Activated gamma-delta T cell treated with anti-CD3 and anti-CD28 coated beads, Interleukin-2, amount 50 U/mL, for 16 hours (primary cell): Measurements from ENCODE around the gene BCOR.

Experiments used
- DNase-seq: peaks from one replicate; pipeline ENCODE4 v3.0.0-alpha.2; 2020; ENCODE audit warnings: low read depth

The BCOR gene

DNA sequence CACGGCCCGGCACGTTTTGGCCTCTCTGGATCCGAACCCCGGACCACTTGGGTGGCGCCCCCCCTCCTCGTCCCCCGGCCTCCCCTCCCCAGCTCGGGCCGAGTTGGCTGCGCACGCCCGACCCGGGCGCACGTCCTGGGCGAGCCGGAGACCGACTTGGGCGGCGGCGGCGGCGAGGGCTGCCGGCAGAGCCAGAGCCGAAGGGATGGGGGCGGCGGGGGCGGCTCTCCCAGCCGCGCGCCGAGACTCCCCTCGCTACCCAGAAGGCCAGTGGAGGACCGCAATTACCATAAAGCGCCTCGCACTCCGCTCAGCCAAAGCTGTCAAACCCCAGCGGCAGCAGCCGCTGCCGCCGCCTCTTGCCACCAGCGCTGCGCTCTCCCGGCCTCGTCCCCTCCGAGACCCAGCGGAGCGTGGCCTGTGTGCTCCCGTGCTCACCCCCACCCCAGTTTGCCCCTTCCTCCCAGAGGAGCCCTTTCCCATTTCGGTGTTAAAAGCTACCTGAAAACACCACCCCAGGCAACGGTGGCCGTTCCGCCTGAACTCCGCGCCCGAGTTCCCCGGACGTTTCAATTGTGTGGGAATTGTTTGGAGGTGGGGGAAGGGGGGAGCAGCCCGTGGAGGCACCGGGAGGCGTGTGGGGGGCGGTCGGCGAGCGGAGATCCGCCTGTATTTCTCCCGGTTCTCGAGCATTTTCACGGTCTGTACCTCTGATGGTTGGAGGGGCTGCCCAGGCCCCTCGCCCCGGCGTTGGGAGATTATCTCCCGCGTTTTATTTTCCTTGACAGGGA lies 701 bp upstream of the BCOR start:
- DNase-seq: no peak

DNA sequence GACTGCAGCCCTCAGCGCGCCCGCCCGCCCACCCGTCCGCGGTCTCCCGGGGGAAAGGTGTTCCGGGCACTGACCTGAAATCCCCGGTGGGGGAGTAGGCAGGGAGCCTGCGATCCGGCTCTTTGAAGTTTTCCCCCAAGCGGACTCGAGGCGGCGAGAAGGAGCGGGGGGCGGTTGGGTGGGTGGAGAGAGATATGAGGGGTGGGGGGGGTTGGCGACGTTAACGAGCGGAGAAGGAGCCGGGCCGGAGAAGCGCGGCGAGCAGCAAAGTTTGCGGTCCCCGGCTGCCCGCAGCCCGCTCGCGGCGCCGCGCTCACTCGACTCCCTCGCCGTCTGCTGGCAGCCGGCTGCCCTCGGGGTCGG lies 636 bp downstream of the BCOR start:
- no peak for DNase-seq

DNA sequence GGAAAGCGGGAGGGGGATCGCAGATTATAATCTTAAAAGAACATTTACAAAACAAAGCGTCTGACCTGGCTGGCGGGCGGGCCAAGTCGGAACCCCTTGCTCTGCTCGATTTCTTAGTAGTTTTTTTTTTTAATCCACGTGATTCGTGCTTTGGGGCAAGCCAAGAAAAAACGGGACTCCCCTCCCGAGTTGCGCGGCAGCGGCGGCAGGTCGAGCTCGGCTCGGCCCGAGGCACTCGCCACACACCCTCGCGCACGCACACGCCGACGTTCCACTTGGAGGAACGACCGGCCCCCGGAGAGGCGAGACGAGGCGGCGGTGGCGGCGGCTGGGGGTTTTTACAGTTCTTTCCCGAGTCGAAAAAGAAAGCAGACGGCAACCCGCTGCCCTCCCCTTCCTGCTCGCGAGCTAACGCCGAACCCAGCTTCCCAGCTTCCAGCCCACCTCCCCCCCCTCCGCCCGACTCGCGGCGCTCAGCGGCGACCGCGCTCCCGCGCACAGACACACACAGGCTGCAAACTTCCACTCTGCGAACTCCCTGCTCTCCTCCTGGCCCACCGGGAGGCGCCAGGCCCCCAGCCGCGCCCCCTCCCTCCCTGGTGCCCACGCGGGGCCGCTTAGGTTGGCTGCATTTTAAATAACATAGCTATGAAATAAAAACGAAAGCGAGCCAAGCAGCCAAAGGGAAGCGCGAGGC lies 1.2 kb downstream of the BCOR start:
- DNase-seq: peak; percentile 56

DNA sequence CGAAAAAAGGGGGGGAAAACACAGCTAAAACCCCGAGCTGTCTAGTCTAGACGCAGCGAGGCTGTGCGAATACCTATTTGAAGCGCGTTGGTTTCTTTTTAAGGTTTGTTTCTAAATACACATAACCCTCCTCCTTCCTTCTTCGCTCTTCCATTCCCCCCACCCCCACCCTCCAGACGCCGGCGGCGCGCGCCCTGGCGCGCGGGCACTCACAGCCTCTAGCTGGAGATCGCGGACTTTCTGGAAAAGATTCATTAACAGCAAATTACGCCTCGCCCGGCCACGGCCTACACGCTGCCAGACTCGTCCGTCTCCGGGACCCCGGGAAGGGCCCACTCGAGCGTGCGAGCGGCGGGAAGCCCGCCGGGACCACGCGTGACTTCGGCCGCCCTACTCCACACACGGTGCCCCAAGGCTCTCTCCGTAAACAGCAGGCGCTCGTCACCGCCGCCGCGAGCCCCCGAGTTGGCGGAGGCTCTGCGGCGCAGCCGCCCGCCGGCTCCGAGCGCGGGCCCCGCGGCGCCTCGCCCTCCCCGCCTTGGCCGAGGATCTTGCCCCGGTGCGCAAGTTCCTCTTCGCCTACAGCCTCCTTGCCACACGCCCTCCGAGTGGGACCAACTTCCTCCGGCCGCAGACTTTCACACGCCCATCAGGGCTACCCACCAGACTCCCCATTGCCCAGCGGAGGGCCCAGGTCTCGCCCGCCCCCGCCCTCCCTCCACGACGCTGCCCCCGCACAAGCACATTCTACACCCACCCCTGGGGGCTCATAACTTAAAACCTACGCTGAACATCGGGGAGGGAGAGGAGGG lies 2.0 kb downstream of the BCOR start:
- no peak for DNase-seq

DNA sequence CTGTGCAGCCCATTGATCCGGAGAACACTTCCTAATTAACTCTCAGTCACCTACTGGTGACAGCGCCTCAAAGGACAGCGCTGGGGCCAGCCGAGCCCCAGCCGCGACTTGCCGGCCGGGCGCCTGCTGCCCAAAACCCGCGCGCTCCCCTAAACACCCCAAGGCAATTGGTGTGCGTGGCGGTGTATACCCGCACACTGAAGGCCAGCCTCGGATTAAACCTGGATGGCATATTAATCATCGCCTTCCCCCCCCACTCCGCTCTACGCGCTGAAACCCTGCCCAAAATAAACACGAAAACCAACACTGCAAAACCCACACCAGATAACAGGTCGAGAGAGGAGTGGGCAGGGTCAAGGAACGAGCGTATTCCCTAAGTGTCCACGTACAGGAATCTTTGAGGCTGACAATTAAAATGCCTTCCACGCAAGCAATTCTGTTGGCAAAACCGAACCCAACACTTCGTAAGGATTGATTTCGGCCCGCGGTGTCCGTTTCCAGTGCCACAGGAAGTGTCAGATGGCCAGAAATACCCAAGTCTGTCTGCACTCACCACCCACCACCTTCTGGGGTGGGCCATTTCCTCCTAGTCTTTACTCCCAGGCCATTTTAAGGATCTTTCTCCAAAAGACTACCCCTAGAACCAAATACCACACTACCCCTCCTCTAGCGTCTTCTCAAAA lies 2.7 kb downstream of the BCOR start:
- DNase-seq: no peak

DNA sequence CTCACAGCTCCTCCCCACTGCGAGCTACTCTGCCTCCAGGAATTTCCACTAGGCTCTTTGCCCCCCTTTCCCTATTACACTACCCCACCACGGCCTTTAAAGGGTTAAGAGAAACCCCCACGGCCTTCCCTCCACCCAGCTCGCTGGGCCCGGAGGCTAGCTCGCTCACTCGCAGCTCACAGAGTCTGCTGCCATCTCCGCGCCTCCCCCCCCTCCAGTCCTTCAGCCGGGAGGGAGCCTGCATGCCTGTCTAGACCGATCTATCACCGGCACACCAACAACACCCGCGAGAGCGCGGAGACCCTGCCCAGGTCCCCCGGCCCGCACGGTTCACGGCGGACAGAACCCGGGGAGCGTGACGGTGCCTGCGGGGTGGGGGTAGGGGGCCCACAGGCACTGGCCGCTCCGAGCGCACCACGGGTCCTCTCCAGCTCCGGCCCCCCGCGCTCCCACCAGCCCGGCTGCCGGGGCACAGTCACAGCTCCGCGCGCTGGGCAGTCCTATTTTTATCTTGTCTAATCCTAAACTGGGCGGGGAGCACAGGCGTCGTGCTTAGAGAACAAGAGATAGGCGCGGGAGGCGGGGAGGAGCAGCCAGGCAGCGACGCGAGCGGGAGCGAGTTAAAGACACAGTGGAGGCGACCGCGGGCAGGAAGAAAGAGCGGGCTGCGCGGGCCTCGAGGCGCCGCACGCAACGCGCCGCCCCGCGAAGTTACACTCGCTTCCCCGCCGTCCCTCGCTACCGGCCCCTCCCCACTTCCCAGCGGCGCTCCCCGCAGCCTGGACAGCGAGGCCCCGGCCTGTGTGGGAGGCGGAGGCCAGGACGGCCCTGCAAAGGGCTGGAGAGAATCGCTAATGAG lies 3.5 kb downstream of the BCOR start:
- DNase-seq: no peak

DNA sequence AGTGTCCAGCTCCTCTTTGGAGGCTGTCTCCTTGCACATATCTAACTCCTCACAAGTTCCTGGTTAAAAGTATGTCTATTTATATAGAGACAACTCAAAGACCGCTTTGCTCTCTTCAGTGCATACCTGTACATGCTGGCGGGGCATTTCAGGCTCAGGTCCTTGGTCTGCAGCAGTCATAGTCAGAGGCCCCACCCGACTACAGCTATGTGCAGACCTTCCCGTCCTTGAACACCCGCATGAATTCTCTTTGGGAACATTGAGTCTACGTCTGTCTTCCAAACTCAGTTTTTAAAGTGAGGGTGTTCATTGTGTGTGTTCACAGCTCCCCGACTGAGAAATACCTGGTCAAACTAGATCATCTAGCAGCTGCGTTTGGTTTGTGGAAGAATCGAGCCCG lies 4.2 kb downstream of the BCOR start:
- DNase-seq: no peak

DNA sequence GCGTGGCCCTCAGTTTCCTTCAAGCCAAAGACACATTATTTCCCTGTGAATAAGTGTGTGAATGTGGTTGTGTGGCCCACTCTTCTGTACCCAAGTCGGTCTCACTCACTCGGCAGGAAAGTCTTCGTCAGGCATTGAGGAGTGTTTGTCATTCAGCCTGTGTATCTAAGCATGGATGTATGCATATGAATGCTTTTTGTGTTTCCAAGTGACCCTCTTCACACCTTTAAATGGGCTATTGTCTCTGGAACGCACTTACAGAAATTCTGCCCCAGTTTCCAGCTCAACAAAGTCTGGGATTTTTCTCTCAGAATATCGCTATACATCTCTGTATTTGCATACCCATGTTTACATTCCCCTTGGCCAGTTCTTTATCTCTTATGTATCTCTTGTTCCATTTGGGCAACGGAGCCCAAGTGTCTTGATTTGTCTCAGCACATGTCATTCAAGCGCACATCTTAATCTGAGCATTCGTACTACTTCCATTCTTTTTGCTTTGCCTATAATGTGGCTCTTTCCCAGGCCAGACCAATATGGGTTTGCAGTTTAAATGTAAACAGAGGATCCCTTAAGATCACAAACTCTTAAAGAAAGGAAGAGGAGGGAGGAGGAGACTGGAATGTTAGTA lies 4.8 kb downstream of the BCOR start:
- no peak for DNase-seq

DNA sequence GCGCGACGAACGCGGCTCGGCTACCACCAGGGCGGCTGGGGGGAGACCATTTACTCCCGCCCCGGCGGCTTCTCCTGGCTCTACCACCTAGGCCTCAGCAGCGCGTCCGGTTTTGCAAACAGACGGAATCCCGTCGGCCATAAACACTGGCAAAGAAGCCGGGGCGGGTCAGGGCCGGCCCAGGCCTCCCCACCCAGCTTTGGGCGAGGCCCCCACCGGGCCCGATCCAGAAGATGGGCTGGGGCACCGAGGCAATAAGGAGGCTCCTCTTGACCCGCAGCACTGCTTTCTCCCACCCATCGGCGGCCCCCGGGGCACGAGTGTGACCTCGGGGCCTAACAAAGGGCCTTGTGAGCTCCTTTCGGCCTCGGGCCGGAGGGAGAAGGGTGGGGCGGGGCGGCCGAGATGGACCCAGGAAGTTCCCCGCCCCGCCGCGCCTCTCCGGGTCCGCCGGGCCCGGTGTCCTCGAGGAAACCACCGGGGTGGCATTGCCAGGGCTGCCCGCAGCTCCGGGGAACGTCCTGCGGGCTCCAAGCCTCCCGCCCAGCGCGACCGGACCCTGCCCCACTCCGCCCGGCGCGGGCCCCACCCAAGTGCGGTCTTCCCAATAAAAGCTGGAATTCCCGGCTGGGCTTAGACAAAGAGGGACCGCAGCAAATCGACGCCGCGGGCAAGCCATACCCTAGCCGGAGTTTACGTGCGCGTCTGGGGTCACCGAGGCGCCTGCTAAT lies 5.9 kb downstream of the BCOR start:
- no peak for DNase-seq

DNA sequence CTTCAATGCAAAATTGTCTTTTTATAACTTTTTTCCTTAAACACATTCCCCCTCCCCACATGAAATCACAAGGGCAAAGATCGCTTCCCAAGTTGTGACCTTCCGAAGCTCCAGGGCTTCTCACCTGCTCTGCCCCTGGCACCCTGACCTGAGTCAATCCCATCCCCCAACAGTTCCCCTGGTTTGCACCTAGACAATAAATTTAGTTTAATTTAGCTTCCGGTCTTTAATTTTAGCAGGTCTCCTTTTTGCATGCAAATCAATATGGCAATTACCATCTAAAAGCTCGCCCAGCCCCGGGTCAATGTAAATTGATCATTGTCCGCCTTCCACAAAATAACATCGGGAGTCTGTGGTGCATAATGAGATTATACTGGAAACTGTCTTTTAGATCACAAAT lies 6.8 kb downstream of the BCOR start:
- DNase-seq: no peak

DNA sequence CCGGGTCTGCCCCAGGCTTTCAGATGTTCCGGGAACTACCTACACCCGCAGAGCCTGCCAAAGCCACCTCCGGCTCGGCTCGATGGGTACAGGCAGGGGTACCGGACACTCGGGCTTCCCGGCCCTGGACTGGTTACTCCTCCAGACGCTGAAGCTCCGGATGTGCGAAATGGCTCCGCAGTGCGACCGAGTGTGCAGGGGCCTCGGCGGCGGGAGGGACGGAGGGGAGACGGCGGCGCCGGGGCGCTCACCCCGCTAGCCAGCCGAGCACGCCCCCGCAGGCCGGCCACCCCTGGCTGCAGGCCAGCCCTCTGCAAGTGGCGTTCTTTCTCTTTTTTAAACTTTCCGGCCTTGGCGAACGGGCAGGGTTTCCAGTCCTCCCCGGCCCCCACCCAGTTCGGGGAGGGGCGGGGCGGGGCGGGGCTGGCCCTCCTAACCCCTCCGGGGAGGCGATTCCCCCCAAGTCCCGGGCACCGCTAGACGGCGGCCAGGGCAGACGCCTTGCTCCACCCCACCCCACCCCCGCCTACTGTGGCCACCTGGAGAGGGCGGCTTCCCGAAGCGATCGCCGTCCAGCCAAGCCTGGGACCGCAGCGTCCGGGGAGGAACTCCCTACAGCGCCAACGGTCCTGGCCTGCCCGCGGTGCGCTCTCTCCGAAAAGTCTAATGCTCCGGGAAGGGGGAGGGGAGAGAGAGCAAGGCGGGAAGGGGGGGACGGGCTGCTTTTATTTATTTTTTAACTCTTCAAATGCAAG lies 7.5 kb downstream of the BCOR start:
- DNase-seq: no peak

DNA sequence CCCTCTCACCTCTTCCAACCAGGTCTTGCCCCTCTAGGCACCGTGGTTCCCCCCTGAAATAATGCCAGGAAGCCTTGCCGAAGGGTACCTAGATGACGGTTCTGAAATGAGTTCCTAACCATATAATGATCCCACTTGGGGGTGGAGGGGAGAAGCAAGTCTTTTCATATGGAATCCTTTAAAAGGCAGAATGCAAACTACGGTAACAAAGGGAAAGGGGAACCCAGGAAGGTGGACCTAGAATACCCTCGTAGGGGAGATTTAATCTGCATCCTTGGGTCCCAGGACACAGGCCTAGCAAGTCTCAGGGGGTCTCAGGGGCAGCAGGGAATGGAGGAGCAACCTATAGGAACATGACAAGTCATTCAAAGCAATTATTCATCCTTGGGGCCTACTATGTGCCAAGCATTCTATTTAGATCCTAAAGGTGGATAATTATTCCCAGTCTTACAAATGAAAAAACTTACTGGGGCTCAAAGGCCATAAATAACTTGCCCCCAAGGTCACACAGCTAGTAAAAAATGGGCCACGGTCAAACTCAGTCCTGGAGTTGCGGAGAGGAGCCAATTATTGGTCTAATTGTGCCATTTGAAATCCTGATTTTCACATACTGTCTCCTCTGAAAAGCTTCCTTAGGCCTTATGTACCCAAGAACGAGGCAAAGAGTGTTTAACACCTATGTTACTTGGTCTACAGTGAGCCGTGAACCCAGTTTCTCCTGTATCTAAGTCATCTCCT lies 8.8 kb downstream of the BCOR start:
- DNase-seq: no peak

DNA sequence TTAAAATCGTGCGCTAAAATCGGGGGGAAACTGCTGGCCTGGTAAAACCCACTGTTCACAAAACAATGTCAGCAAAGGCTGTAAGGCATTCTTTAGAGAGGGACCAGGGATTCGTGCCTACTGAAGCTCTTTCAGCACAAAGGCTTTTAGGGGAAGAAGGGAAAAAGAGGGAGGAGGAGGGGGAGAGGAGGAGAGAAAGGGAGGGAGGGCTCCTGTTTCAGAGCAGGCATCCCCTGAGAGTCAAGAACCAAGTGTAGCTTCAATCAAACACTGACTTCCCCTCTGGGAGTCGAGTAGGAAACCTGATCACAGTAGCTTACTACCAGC lies 9.5 kb downstream of the BCOR start:
- DNase-seq: no peak

DNA sequence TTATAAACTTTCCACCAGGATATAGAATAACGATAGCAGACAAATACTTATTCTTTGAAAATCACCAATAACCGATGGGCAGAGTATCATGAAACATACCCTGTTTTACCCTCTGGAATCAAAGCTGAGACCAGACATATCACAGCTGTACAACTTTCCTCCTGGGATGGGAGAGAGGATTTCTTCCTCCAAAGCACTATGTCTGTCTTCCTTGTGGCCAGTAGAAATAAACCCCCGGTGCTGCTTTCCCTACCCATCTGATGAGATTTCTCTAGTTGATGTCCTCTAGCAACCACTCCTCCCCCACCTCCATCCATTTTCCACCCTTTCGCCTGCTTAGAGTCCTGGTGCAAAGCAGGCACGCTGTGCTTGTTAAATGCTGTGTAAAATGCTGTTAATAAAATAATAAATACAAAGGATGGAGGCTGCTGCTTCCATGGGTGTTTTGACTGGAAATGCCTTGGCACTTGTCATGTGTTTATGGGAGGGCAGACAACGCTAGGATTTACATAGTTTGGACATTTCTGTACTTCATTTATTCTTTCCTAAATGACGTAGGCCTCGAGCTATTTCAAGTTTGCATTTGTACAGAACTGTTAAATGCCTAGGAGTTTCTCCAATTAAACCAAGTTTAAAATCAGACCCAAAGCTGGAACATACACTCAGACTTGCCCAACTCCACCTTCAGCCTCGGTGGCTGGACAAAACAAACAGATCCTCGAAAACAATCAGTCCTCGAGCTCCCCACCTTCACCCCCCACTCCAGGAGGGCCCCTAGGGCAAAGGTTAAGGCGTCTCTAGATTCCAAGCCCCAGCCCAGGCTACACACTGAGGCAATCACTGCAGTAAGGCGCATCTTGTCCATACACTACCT lies 10.1 kb downstream of the BCOR start:
- no peak for DNase-seq

DNA sequence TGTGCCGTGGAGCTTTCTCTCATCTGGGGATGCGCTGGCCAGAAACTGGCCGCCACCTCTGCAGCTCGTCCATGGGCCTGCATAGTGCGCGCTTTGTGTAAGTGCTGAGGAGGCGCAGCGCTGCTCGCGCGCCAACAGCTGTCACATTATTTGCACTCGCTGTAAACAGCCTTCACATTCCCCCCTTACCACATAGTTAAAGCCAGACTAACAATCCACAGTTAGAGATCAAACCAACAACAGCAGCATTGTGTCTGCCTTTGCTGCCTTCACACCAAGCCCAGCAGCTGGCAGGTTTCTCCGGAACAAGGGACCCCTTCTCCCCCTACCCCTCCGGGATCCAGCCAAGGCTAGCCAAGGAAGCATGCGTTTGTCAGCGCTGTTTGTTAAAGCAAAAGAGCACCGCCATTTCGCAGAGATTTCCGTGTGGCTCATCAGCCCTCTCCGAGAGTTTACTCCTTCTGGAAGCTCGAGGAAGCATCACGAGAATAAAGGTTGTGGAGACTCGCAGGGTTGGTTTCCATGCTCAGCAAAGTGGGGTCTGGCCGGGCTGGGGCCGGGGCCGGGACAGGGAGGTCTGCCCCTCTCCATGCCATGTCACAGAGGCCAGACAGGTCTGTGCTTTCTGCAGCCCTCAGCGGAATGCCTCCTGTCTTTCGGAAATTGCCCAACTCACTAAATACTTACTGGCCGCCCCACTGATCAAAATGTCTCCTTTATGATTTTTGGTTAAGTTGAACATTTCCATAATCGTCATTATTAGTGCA lies 11.0 kb downstream of the BCOR start:
- DNase-seq: no peak

DNA sequence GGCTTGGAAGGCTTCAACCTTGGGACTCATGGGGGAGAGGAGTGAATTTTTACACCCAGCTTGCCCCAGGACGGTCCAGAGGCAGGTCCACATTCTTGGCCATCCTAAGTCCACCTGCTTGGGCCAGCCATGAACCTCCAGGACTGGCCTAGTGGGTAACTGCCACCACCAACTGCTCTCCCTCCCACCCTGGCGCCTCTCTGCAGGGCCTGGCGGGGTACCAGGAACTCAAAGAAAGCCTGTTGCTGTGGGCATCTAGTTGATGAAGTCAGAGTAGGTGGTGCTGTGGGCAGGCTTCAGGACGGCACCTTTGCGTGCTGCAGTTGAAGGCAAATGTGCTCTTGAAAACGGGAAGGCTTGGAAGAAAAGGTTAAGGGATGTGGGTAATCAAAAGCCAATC lies 12.0 kb downstream of the BCOR start:
- no peak for DNase-seq

DNA sequence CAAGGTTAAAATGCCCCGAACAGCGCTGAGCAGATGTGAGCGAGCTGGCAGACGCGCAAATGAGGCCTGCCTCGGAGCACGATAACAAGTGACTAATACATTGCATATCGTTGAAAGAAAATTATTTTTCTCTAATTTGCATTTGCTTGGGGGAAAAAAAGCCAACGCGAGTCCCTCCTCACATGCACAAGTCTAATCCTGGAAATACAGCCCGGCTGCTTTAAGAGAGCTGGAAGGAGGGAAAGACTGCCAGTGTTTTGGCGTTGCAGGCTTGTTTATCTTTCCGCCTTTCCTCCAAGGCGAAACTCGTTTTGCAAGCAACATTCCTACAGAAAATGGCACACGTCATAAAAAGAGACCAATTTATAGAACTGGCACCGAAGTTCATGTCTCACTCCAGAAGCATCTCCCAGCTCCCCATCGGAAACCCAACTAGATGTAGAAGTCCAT lies 12.6 kb downstream of the BCOR start:
- DNase-seq: no peak
